ENCODE results near the gene GPR39. TPM values are rescaled to one million over a fixed set of nuclear protein-coding genes. Genes with fewer than 3 reads are reported as not detected.

Gene GPR39
- total and polyA plus RNA-seq, 3 experiments from 2014 or later, result not detected

- H3K27me3 ChIP-seq (ENCODE audit: insufficient read depth, low read length, poor library complexity, severe bottlenecking), result no peaks in the 10 kb centered on the region
- Mint-ChIP-seq H3K27me3 (peaks cover 23 to 31% of the 10 kb centered on the region in 2 donors), H3K9me3 (peaks cover 0 to 9% (median 3%) of the 10 kb centered on the region in 5 donors), H3K27ac (no peak overlapping the region), H3K4me3 (peak overlapping the region in 1 of 7 donors; percentile 48), H3K4me1 (no peaks in the 10 kb centered on the region), H3K36me3 (no peaks in the 10 kb centered on the region)
- POLR2A ChIA-PET, result no interaction called here
- H3K9me3 ChIP-seq (ENCODE audit: low read length), result no peaks in the 10 kb centered on the region
- H3K4me3 ChIP-seq (ENCODE audit: low read length), result no peak overlapping the region
- no peak overlapping the region for H3K27ac ChIP-seq (ENCODE audit: low read depth, low read length)
- no peaks in the 10 kb centered on the region for H3K36me3 ChIP-seq (ENCODE audit: insufficient read depth, low read length)
- no peaks in the 10 kb centered on the region for H3K4me1 ChIP-seq (ENCODE audit: insufficient read depth, low read length)
- no peak for DNase-seq
- CTCF ChIA-PET, result no interaction called here
Measured at GRCh38 chr2:132668987-132669907, 252.6 kb downstream of the GPR39 start.

DNA sequence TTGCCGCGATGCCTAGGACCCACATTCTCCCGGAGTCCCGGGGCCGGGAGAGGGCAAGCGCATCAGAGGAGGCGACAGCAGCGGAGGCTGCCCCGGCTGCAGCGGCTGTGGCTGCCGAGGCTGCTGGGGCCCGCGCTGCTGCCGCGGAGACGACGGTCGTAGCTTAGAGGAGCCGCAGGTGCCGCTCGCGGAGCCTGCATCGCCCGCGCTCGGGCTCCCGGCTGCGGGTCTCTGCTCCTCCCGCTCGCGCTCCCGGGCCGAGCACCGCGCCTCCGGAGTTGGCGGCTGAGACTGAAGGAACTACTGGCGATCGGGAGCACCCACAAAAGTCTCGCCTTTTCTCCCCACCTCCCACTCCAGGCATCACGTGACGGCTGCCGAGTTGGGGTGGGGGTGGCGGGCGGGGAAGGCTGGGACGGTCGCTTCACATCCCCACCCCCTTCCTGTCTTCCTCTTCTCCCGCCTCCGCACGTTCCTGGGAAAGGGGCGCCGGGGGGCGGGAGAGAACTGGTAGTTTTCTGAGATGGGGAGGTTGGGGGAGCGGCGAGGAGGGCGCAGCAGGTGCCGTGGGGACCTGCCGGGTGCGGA is 253.4 kb downstream of the GPR39 start, which contains the start of gene LYPD1:
Gene LYPD1 (minus strand): TSS at position 298 of the 588 bp plus-strand sequence. CDS start 273 bp downstream, at position 25.
- CTCF ChIA-PET, result no interaction called here
- Histone ChIP-seq H3K27ac (ENCODE audit: low read depth, low read length) (no peak within 1 kb of the TSS), H3K36me3 (ENCODE audit: insufficient read depth, low read length) (no peaks in the 10 kb centered on the region), H3K4me1 (ENCODE audit: insufficient read depth, low read length) (no peaks in the 10 kb centered on the region), H3K27me3 (ENCODE audit: insufficient read depth, low read length, poor library complexity, severe bottlenecking) (no peaks in the 10 kb centered on the region), H3K9me3 (ENCODE audit: low read length) (no peaks in the 10 kb centered on the region), H3K4me3 (ENCODE audit: low read length) (no peak within 1 kb of the TSS)
- Mint-ChIP-seq H3K27me3 (peaks cover 25 to 31% of the 10 kb centered on the region in 2 donors), H3K36me3 (no peaks in the 10 kb centered on the region), H3K4me3 (peak within 1 kb of the TSS in 1 of 7 donors; percentile 48), H3K9me3 (peaks cover 0 to 9% (median 3%) of the 10 kb centered on the region in 5 donors), H3K27ac (no peak within 1 kb of the TSS), H3K4me1 (no peaks in the 10 kb centered on the region)
- DNase-seq, result no peak
- POLR2A ChIA-PET, result no interaction called here

- no peaks in the 10 kb centered on the region for H3K4me1 ChIP-seq (ENCODE audit: insufficient read depth, low read length)
- Mint-ChIP-seq H3K27ac (no peak overlapping the region), H3K4me1 (no peaks in the 10 kb centered on the region), H3K9me3 (peaks cover 0 to 5% (median 3%) of the 10 kb centered on the region in 5 donors), H3K4me3 (no peak overlapping the region), H3K36me3 (no peaks in the 10 kb centered on the region), H3K27me3 (peaks cover 25 to 28% of the 10 kb centered on the region in 2 donors)
- H3K27me3 ChIP-seq (ENCODE audit: insufficient read depth, low read length, poor library complexity, severe bottlenecking), result no peaks in the 10 kb centered on the region
- DNase-seq, result no peak
- no peaks in the 10 kb centered on the region for H3K36me3 ChIP-seq (ENCODE audit: insufficient read depth, low read length)
- no peaks in the 10 kb centered on the region for H3K9me3 ChIP-seq (ENCODE audit: low read length)
- ChIA-PET CTCF (no interaction called here), POLR2A (no interaction called here)
- no peak overlapping the region for H3K4me3 ChIP-seq (ENCODE audit: low read length)
- no peak overlapping the region for H3K27ac ChIP-seq (ENCODE audit: low read depth, low read length)
Measured at GRCh38 chr2:132670496-132671150, 254.0 kb downstream of the GPR39 start.

DNA sequence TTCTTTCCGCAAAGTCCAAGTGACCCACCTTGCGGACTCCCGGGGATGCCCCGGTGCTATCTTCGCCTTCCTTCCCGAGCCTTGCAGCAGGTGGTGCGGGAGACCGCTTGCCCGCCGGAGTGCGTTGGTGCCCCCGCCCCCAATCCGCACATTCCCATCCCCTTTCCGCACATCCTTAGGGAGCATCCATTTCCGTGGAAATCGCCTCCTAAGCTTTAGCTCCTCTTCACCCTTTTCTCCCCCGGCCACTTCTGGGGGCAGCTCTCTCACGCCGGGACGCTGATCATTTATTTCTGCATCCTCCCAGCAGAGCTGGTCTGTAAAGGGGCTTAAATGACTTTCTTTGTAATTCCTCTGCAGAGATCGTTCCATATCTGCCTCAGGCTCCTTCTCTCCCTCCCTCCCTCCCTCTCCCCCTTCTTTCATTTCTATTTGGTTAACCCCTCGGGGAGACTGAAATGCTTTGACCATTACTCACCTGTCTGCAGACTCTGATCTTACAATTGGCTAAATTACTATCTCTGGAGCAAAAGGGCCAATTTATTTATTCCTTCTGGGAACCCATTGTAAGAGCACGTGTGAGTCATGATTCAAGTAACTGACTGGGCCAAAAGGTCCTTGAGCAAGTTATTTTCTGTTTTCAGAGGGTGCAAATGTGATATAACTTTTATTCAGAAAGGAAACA is 254.7 kb downstream of the GPR39 start:
- Mint-ChIP-seq H3K27me3 (peaks cover 22 to 28% of the 10 kb centered on the region in 2 donors), H3K27ac (peak overlapping the region in 1 of 8 donors; percentile 16), H3K4me1 (no peaks in the 10 kb centered on the region), H3K36me3 (no peaks in the 10 kb centered on the region), H3K4me3 (no peak overlapping the region), H3K9me3 (peaks cover 0 to 5% (median 3%) of the 10 kb centered on the region in 5 donors)
- no peak for DNase-seq
- H3K27me3 ChIP-seq (ENCODE audit: insufficient read depth, low read length, poor library complexity, severe bottlenecking), result no peaks in the 10 kb centered on the region
- no peaks in the 10 kb centered on the region for H3K4me1 ChIP-seq (ENCODE audit: insufficient read depth, low read length)
- POLR2A ChIA-PET, result no interaction called here
- CTCF ChIA-PET, result no interaction called here
- H3K4me3 ChIP-seq (ENCODE audit: low read length), result no peak overlapping the region
- no peak overlapping the region for H3K27ac ChIP-seq (ENCODE audit: low read depth, low read length)
- H3K36me3 ChIP-seq (ENCODE audit: insufficient read depth, low read length), result no peaks in the 10 kb centered on the region
- no peaks in the 10 kb centered on the region for H3K9me3 ChIP-seq (ENCODE audit: low read length)

GRCh38 chr2:132676999-132677398 is 260.4 kb downstream of the GPR39 start:
- CTCF ChIA-PET, result no interaction called here
- Mint-ChIP-seq H3K36me3 (no peaks in the 10 kb centered on the region), H3K27me3 (peaks cover 5 to 8% of the 10 kb centered on the region in 2 donors), H3K9me3 (peaks cover 0 to 7% (median 2%) of the 10 kb centered on the region in 5 donors), H3K4me1 (no peaks in the 10 kb centered on the region), H3K27ac (no peak overlapping the region), H3K4me3 (no peak overlapping the region)
- no peaks in the 10 kb centered on the region for H3K4me1 ChIP-seq (ENCODE audit: insufficient read depth, low read length)
- H3K27ac ChIP-seq (ENCODE audit: low read depth, low read length), result no peak overlapping the region
- H3K9me3 ChIP-seq (ENCODE audit: low read length), result no peaks in the 10 kb centered on the region
- no peak for DNase-seq
- no peak overlapping the region for H3K4me3 ChIP-seq (ENCODE audit: low read length)
- POLR2A ChIA-PET, result no interaction called here
- no peaks in the 10 kb centered on the region for H3K36me3 ChIP-seq (ENCODE audit: insufficient read depth, low read length)
- H3K27me3 ChIP-seq (ENCODE audit: insufficient read depth, low read length, poor library complexity, severe bottlenecking), result no peaks in the 10 kb centered on the region

DNA sequence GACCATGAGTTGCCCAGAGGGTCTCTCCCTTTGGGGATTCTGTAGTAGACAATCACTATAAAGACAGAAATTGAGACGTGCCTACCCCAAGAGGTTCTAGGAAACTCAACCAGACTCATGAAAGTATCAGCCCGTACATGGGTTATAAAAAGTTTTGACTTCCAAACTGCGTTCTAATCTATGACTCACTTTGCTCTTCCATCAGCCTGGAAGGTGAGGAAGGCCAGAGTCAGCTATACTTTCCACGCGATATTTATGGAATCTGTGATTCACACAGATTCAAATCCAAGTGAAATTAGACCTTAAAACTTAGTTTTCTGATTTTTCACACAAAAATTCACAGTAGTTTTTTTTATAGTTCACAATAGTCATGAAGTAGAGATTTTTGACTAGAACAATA is 261.1 kb downstream of the GPR39 start:
- Histone ChIP-seq H3K27me3 (ENCODE audit: insufficient read depth, low read length, poor library complexity, severe bottlenecking) (no peaks in the 10 kb centered on the region), H3K36me3 (ENCODE audit: insufficient read depth, low read length) (no peaks in the 10 kb centered on the region), H3K4me3 (ENCODE audit: low read length) (no peak overlapping the region), H3K27ac (ENCODE audit: low read depth, low read length) (no peak overlapping the region), H3K4me1 (ENCODE audit: insufficient read depth, low read length) (no peaks in the 10 kb centered on the region), H3K9me3 (ENCODE audit: low read length) (no peaks in the 10 kb centered on the region)
- Mint-ChIP-seq H3K4me3 (no peak overlapping the region), H3K27ac (no peak overlapping the region), H3K9me3 (peaks cover 0 to 7% (median 3%) of the 10 kb centered on the region in 5 donors), H3K36me3 (no peaks in the 10 kb centered on the region), H3K4me1 (no peaks in the 10 kb centered on the region), H3K27me3 (peaks cover 4 to 5% of the 10 kb centered on the region in 2 donors)
- CTCF ChIA-PET, result no interaction called here
- DNase-seq, result no peak
- POLR2A ChIA-PET, result no interaction called here

DNA sequence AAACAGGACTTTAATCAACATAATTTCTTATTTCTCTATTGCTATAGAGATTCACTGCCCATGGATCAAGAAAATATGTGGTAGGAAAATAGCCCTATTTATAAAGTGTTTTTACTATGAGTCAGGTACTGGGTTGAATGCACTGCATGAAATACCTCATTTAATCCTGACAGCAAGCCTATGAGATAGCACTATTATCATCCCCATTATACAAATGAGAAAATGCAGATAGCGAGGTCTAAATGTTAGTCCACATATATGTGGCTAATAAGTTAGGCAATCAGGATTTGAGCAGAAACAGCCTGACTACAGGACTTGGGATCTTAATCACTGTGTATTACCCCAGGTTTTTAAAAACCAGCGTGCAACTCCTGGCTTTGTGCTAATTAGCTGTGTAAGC is 261.9 kb downstream of the GPR39 start:
- POLR2A ChIA-PET, result no interaction called here
- H3K36me3 ChIP-seq (ENCODE audit: insufficient read depth, low read length), result no peaks in the 10 kb centered on the region

More for the DNA sequence above, 261.9 kb downstream of the GPR39 start:
- Histone ChIP-seq H3K4me3 (ENCODE audit: low read length) (no peak overlapping the region), H3K27ac (ENCODE audit: low read depth, low read length) (no peak overlapping the region), H3K4me1 (ENCODE audit: insufficient read depth, low read length) (no peaks in the 10 kb centered on the region), H3K27me3 (ENCODE audit: insufficient read depth, low read length, poor library complexity, severe bottlenecking) (no peaks in the 10 kb centered on the region), H3K9me3 (ENCODE audit: low read length) (no peaks in the 10 kb centered on the region)
- Mint-ChIP-seq H3K36me3 (no peaks in the 10 kb centered on the region), H3K4me1 (no peaks in the 10 kb centered on the region), H3K27ac (no peak overlapping the region), H3K9me3 (peaks cover 0 to 7% (median 2%) of the 10 kb centered on the region in 5 donors), H3K27me3 (peaks cover 0 to 2% of the 10 kb centered on the region in 2 donors), H3K4me3 (no peak overlapping the region)
- CTCF ChIA-PET, result no interaction called here
- no peak for DNase-seq

Measured in CD8-positive, alpha-beta memory T cell (primary cell).